IgD-negative memory B cell (primary cell): ENCODE results near the gene TUBA3D. TPM values are rescaled to one million over a fixed set of nuclear protein-coding genes. Genes with fewer than 3 reads are reported as not detected.
"Not testable (repeated sequence)": the region's sequence is repeated elsewhere in the genome, so short reads cannot be mapped to it uniquely, and the experiment has no call there.

ENCODE experiments used
- H3K27ac Mint-ChIP-seq, 3 donors: one replicate each; pipeline ENCODE4 v1.8.0; 2020 to 2022; ENCODE audit warnings: mild to moderate bottlenecking in 3 of 3, mixed read lengths in 3 of 3, moderate library complexity in 1 of 3
- H3K27me3 Mint-ChIP-seq: one replicate; pipeline ENCODE4 v1.8.0; 2021; ENCODE audit warnings: mixed read lengths
- H3K36me3 Mint-ChIP-seq: one replicate; pipeline ENCODE4 v1.8.0; 2020; ENCODE audit warnings: mild to moderate bottlenecking, mixed read lengths
- H3K4me1 Mint-ChIP-seq, 3 donors: one replicate each; pipeline ENCODE4 v1.8.0; 2020 to 2022; ENCODE audit warnings: mixed read lengths in 3 of 3, mild to moderate bottlenecking in 1 of 3
- H3K4me3 Mint-ChIP-seq, 4 donors: one replicate each; pipeline ENCODE4 v1.8.0; 2020 to 2022; ENCODE audit warnings: mild to moderate bottlenecking in 4 of 4, mixed read lengths in 4 of 4, moderate library complexity in 3 of 4
- H3K9me3 Mint-ChIP-seq, 3 donors: one replicate each; pipeline ENCODE4 v1.8.0; 2020 to 2021; ENCODE audit warnings: mixed read lengths in 3 of 3, mild to moderate bottlenecking in 1 of 3
- polyA plus RNA-seq: library from polyadenylated mRNA; unstranded; fragments of 300-500 nt; fragmentation: Illumina TruSeq; gene quantifications from one replicate; pipeline ENCODE4 v1.2.3, GENCODE V29; 2021

The TUBA3D gene
- polyA plus RNA-seq, 1 donor from 2014 or later: not detected

GRCh38 chr2:131478074-131478849, 2.3 kb downstream of the TUBA3D start:
- not testable (repeated sequence) for H3K4me3 Mint-ChIP-seq, H3K27ac Mint-ChIP-seq, H3K27me3 Mint-ChIP-seq, H3K4me1 Mint-ChIP-seq, H3K36me3 Mint-ChIP-seq, H3K9me3 Mint-ChIP-seq

GRCh38 chr2:131478850-131479461, 3.0 kb downstream of the TUBA3D start:
- not testable (repeated sequence) for H3K27ac Mint-ChIP-seq

GRCh38 chr2:131480351-131480750, 4.4 kb downstream of the TUBA3D start:
- H3K27me3 Mint-ChIP-seq, H3K4me3 Mint-ChIP-seq, H3K27ac Mint-ChIP-seq, H3K4me1 Mint-ChIP-seq, H3K9me3 Mint-ChIP-seq, H3K36me3 Mint-ChIP-seq: not testable (repeated sequence)

More at GRCh38 chr2:131478850-131479461, 3.0 kb downstream of the TUBA3D start:
- not testable (repeated sequence) for H3K36me3 Mint-ChIP-seq, H3K4me3 Mint-ChIP-seq, H3K4me1 Mint-ChIP-seq, H3K27me3 Mint-ChIP-seq, H3K9me3 Mint-ChIP-seq

GRCh38 chr2:131482506-131483155, 6.7 kb downstream of the TUBA3D start:
- H3K27me3 Mint-ChIP-seq, H3K4me1 Mint-ChIP-seq, H3K4me3 Mint-ChIP-seq, H3K9me3 Mint-ChIP-seq, H3K36me3 Mint-ChIP-seq: not testable (repeated sequence)
- H3K27ac Mint-ChIP-seq: peak overlapping the region in 1 of 3 donors; percentile 58

GRCh38 chr2:131483981-131484820, 8.3 kb downstream of the TUBA3D start:
- not testable (repeated sequence) for H3K36me3 Mint-ChIP-seq, H3K27me3 Mint-ChIP-seq, H3K4me3 Mint-ChIP-seq, H3K9me3 Mint-ChIP-seq, H3K4me1 Mint-ChIP-seq
- peak overlapping the region in 1 of 3 donors; percentile 27 for H3K27ac Mint-ChIP-seq

- H3K27ac Mint-ChIP-seq: peak overlapping the region in 1 of 3 donors; percentile 27
- H3K27me3 Mint-ChIP-seq, H3K9me3 Mint-ChIP-seq, H3K36me3 Mint-ChIP-seq, H3K4me3 Mint-ChIP-seq, H3K4me1 Mint-ChIP-seq: not testable (repeated sequence)
These were observed 9.1 kb downstream of the TUBA3D start for GRCh38 chr2:131484906-131485460.

GRCh38 chr2:131486201-131486902, 10.4 kb downstream of the TUBA3D start:
- H3K36me3 Mint-ChIP-seq, H3K9me3 Mint-ChIP-seq, H3K27ac Mint-ChIP-seq, H3K27me3 Mint-ChIP-seq, H3K4me3 Mint-ChIP-seq: not testable (repeated sequence)
- peaks cover 5 to 13% (median 13%) of the 10 kb centered on the region in 3 donors for H3K4me1 Mint-ChIP-seq

GRCh38 chr2:131488306-131489205, 12.6 kb downstream of the TUBA3D start:
- H3K36me3 Mint-ChIP-seq: no peaks in the 10 kb centered on the region
- peaks cover 5 to 18% (median 13%) of the 10 kb centered on the region in 3 donors for H3K4me1 Mint-ChIP-seq
- H3K27me3 Mint-ChIP-seq: no peaks in the 10 kb centered on the region
- no peak overlapping the region for H3K27ac Mint-ChIP-seq
- peak overlapping the region in 1 of 4 donors; percentile 52 for H3K4me3 Mint-ChIP-seq
- no peaks in the 10 kb centered on the region for H3K9me3 Mint-ChIP-seq

GRCh38 chr2:131490616-131491468, 14.9 kb downstream of the TUBA3D start:
- peaks cover 7 to 29% (median 15%) of the 10 kb centered on the region in 3 donors for H3K4me1 Mint-ChIP-seq
- H3K27me3 Mint-ChIP-seq, H3K9me3 Mint-ChIP-seq, H3K36me3 Mint-ChIP-seq: not testable (repeated sequence)
- H3K27ac Mint-ChIP-seq: peak overlapping the region in 2 of 3 donors; percentile 71 to 90
- H3K4me3 Mint-ChIP-seq: peak overlapping the region; percentile 83 to 94 (median 93)

GRCh38 chr2:131491469-131491836, 15.5 kb downstream of the TUBA3D start:
- H3K9me3 Mint-ChIP-seq, H3K27me3 Mint-ChIP-seq, H3K36me3 Mint-ChIP-seq: not testable (repeated sequence)
- peak overlapping the region in 2 of 3 donors; percentile 71 to 90 for H3K27ac Mint-ChIP-seq
- peaks cover 7 to 31% (median 15%) of the 10 kb centered on the region in 3 donors for H3K4me1 Mint-ChIP-seq
- peak overlapping the region; percentile 83 to 94 (median 93) for H3K4me3 Mint-ChIP-seq

GRCh38 chr2:131492015-131492417, 16.1 kb downstream of the TUBA3D start, which contains the start of gene MZT2A:
Gene MZT2A (minus strand): TSS chr2:131492397. CDS start chr2:131492376, 21 bp downstream.
- H3K4me3 Mint-ChIP-seq: peak within 1 kb of the TSS; percentile 92 to 96 (median 95)
- not testable (repeated sequence) for H3K36me3 Mint-ChIP-seq, H3K27me3 Mint-ChIP-seq, H3K9me3 Mint-ChIP-seq
- peak within 1 kb of the TSS; percentile 94 to 97 (median 97) for H3K27ac Mint-ChIP-seq
- H3K4me1 Mint-ChIP-seq: peaks cover 7 to 31% (median 15%) of the 10 kb centered on the region in 3 donors

GRCh38 chr2:131492418-131493198, 16.7 kb downstream of the TUBA3D start:
- no peaks in the 10 kb centered on the region for H3K27me3 Mint-ChIP-seq
- no peaks in the 10 kb centered on the region for H3K9me3 Mint-ChIP-seq
- no peaks in the 10 kb centered on the region for H3K36me3 Mint-ChIP-seq

More at GRCh38 chr2:131492418-131493198, 16.7 kb downstream of the TUBA3D start:
- Mint-ChIP-seq H3K27ac (peak overlapping the region; percentile 94 to 97 (median 97)), H3K4me1 (peaks cover 10 to 31% (median 15%) of the 10 kb centered on the region in 3 donors), H3K4me3 (peak overlapping the region; percentile 92 to 96 (median 95))
